HL-60 (cell line): ENCODE measurements around the gene WDR3.

Experiments used
- DNase-seq, 2 experiments: peaks; one replicate each; pipeline ENCODE4 v3.0.0-alpha.2; 2010 to 2020; ENCODE audit warnings: low read depth in 1 of 2, low spot score in 1 of 2
- H3K27ac ChIP-seq: fragments of 250-450 bp; sonication (Bioruptor Pico); replicated peaks from 2 replicates; pipeline ENCODE4 v1.5.1; 2020; ENCODE audit warnings: mild to moderate bottlenecking, moderate library complexity
- H3K27me3 ChIP-seq: fragments of 250-450 bp; sonication (Bioruptor Pico); 2 replicates; pipeline ENCODE4 v1.5.1; 2021; ENCODE audit warnings: mild to moderate bottlenecking, moderate library complexity; ENCODE audit not compliant: insufficient read depth, poor library complexity, severe bottlenecking
- H3K4me3 ChIP-seq: replicated peaks from 2 replicates; pipeline ENCODE4 v1.5.1; 2011; ENCODE audit warnings: mild to moderate bottlenecking, control low read depth, low read length; ENCODE audit not compliant: insufficient read depth
- CTCF ChIP-seq: IDR thresholded peaks from one replicate; pipeline ENCODE4 v1.5.1; 2011; ENCODE audit warnings: low read length, control low read depth, inconsistent platforms; ENCODE audit not compliant: insufficient read depth
- GABPA ChIP-seq: IDR thresholded peaks from 2 replicates; pipeline ENCODE4 v1.6.1; 2012; ENCODE audit warnings: low read depth
- POLR2AphosphoS5 ChIP-seq: IDR thresholded peaks from 2 replicates; pipeline ENCODE4 v1.6.1; 2012; ENCODE audit warnings: low read depth
- REST ChIP-seq: IDR thresholded peaks from 2 replicates; pipeline ENCODE4 v1.6.1; 2012; ENCODE audit warnings: low read depth; ENCODE audit not compliant: insufficient replicate concordance
- SPI1 ChIP-seq: IDR thresholded peaks from 2 replicates; pipeline ENCODE4 v1.6.1; 2012; ENCODE audit warnings: low read depth, mild to moderate bottlenecking, borderline replicate concordance

WDR3 gene

GRCh38 chr1:117932576-117932975 is 3.0 kb downstream of the WDR3 start:
- Histone ChIP-seq H3K27me3 (no peaks in the 10 kb centered on the region), H3K4me3 (no peak overlapping the region), H3K27ac (no peak overlapping the region)
- DNase-seq: no peak
- no peak for TF ChIP-seq POLR2AphosphoS5
- TF ChIP-seq CTCF: no peak
- TF ChIP-seq GABPA: no peak
- no peak for TF ChIP-seq REST
- TF ChIP-seq SPI1: no peak

DNA sequence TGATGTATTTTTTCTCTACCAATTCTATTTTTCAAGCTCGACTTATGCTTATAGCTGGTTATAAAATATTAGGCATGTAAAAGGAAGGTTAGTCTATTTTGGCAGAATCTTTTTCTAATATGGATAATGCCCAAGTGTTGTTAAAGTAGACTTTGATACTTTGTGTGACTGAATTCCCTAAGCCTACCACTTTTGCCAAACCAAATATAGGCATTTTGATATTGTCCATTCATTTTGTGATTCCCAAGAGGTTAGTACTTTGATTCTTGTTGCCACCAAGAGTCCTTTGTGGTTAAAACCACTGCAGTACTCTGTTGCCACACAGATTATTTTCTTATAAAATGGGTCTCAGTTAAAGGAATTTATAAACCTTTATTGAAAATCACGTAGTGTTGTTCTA is 4.2 kb downstream of the WDR3 start:
- H3K27ac ChIP-seq: no peak overlapping the region
- H3K27me3 ChIP-seq: no peaks in the 10 kb centered on the region
- DNase-seq: no peak
- no peak overlapping the region for H3K4me3 ChIP-seq
- no peak for TF ChIP-seq CTCF
- no peak for TF ChIP-seq GABPA
- TF ChIP-seq SPI1: no peak
- no peak for TF ChIP-seq POLR2AphosphoS5
- TF ChIP-seq REST: no peak

DNA sequence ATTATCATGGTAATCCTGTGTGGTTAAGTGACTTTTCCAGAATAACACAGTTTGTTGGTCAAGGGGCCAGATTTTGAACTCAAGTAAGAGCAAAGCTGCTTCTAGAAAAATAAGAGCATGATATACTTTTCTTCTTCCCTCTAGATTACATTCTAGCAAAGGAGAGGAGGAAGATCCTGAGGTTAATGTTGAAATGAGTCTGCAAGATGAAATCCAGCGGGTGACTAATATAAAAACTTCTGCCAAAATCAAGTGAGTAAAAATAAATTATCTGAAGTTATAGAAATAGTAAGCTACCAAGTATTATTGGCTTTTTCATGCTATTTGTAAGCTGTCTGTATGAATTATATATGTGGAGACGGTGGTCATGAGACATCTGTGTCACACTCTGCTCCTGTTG is 12.8 kb downstream of the WDR3 start:
- H3K27me3 ChIP-seq: no peaks in the 10 kb centered on the region
- no peak overlapping the region for H3K4me3 ChIP-seq
- no peak for DNase-seq
- no peak for TF ChIP-seq GABPA
- no peak for TF ChIP-seq SPI1
- TF ChIP-seq CTCF: no peak
- no peak for TF ChIP-seq POLR2AphosphoS5
- H3K27ac ChIP-seq: no peak overlapping the region

DNA sequence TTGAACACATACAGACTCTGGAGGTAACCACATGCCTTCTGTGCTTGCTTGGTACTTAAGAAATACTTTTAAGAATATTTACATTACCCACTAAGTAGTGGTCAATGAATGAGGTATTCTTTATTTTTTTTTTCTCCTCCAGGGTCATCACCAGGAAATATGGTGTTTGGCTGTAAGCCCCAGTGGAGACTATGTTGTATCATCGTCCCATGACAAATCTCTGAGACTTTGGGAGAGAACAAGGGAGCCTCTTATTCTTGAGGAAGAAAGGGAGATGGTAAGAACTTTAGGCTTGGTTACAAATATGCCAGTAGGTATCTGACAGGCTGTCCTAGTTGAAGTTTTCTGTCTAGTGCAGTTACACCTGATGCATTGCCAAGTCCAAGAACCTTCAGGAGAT is 22.8 kb downstream of the WDR3 start:
- no peak for TF ChIP-seq REST
- no peak for TF ChIP-seq SPI1
- no peak for TF ChIP-seq CTCF
- TF ChIP-seq GABPA: no peak
- no peak for TF ChIP-seq POLR2AphosphoS5
- no peak for DNase-seq
- no peak overlapping the region for H3K4me3 ChIP-seq
- no peaks in the 10 kb centered on the region for H3K27me3 ChIP-seq
- no peak overlapping the region for H3K27ac ChIP-seq
